Skeletal muscle satellite cell (primary cell): Measurements from ENCODE around the gene GPER1.

Source experiments
- H3K27me3 ChIP-seq: 2 replicates; pipeline ENCODE4 v1.7.0; 2013; ENCODE audit warnings: low read length; ENCODE audit not compliant: control insufficient read depth, insufficient read depth
- H3K36me3 ChIP-seq: 2 replicates; pipeline ENCODE4 v1.7.0; 2013; ENCODE audit warnings: mild to moderate bottlenecking, control low read depth, low read length; ENCODE audit not compliant: insufficient read depth
- H3K4me1 ChIP-seq: 2 replicates; pipeline ENCODE4 v1.7.0; 2013; ENCODE audit warnings: low read length; ENCODE audit not compliant: control insufficient read depth, insufficient read depth
- H3K4me2 ChIP-seq: 2 replicates; pipeline ENCODE4 v1.7.0; 2013; ENCODE audit warnings: mild to moderate bottlenecking, low read length
- H3K4me3 ChIP-seq: 2 replicates; pipeline ENCODE4 v1.7.0; 2013; ENCODE audit warnings: low read length
- H3K9ac ChIP-seq: 2 replicates; pipeline ENCODE4 v1.7.0; 2013; ENCODE audit warnings: mild to moderate bottlenecking, low read depth, low read length, moderate library complexity
- H3K9me3 ChIP-seq: replicated peaks from 2 replicates; pipeline ENCODE4 v1.7.0; 2013; ENCODE audit warnings: mild to moderate bottlenecking, control low read depth, low read length

The GPER1 gene

GRCh38 chr7:1094870-1095269 lies 7.0 kb downstream of the GPER1 start:
- H3K4me2 ChIP-seq: no peak overlapping the region
- no peaks in the 10 kb centered on the region for H3K27me3 ChIP-seq
- no peak overlapping the region for H3K4me3 ChIP-seq
- H3K9me3 ChIP-seq: no peaks in the 10 kb centered on the region
- peaks cover 13% of the 10 kb centered on the region for H3K4me1 ChIP-seq
- peaks cover 7% of the 10 kb centered on the region for H3K36me3 ChIP-seq
- no peak overlapping the region for H3K9ac ChIP-seq

DNA sequence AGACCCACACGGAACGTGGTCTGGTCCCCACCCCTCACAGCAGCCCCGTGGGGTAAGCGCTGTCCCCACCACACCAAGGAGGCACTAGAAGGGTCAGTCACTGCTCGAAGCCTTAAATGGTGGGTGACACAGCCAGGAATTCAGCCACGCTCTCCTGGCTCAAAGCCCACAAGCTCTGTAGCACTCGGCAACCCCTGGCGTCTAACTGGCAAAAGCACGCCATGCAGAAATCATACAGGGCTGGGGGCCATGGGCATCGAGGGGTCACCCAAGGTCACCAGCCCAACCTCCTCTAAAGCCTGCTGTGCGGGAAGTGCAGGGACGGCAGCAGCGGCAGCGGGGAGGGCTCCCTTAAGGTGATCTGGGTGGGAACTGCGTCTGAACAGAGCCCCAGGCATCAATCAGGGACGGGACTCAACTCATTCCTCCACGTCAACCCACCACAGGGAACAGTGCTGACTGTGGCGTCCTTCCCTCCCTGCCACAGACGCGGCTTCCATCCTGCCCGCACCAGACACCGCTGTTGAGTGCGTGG lies 7.8 kb downstream of the GPER1 start:
- Histone ChIP-seq H3K4me1 (peaks cover 13% of the 10 kb centered on the region), H3K36me3 (peaks cover 7% of the 10 kb centered on the region), H3K9me3 (no peaks in the 10 kb centered on the region), H3K9ac (no peak overlapping the region), H3K27me3 (no peaks in the 10 kb centered on the region), H3K4me3 (no peak overlapping the region), H3K4me2 (peak overlapping the region; percentile 11)

GRCh38 chr7:1096156-1097119 lies 8.5 kb downstream of the GPER1 start:
- Histone ChIP-seq H3K9me3 (no peaks in the 10 kb centered on the region), H3K4me1 (peaks cover 15% of the 10 kb centered on the region), H3K4me3 (no peak overlapping the region), H3K27me3 (no peaks in the 10 kb centered on the region), H3K9ac (no peak overlapping the region), H3K36me3 (peaks cover 7% of the 10 kb centered on the region), H3K4me2 (peak overlapping the region; percentile 11)

- H3K36me3 ChIP-seq: peaks cover 1% of the 10 kb centered on the region
These were observed 9.2 kb downstream of the GPER1 start for GRCh38 chr7:1097120-1097504.

GRCh38 chr7:1098243-1099153 lies 10.6 kb downstream of the GPER1 start:
- no peaks in the 10 kb centered on the region for H3K9me3 ChIP-seq
- H3K9ac ChIP-seq: no peak overlapping the region
- H3K4me3 ChIP-seq: no peak overlapping the region
- H3K4me2 ChIP-seq: no peak overlapping the region
- H3K4me1 ChIP-seq: peaks cover 25% of the 10 kb centered on the region
- H3K36me3 ChIP-seq: no peaks in the 10 kb centered on the region
- H3K27me3 ChIP-seq: no peaks in the 10 kb centered on the region

More at GRCh38 chr7:1097120-1097504, 9.2 kb downstream of the GPER1 start:
- no peak overlapping the region for H3K9ac ChIP-seq
- H3K4me3 ChIP-seq: no peak overlapping the region
- H3K4me1 ChIP-seq: peaks cover 22% of the 10 kb centered on the region
- H3K4me2 ChIP-seq: no peak overlapping the region
- H3K9me3 ChIP-seq: no peaks in the 10 kb centered on the region
- no peaks in the 10 kb centered on the region for H3K27me3 ChIP-seq

DNA sequence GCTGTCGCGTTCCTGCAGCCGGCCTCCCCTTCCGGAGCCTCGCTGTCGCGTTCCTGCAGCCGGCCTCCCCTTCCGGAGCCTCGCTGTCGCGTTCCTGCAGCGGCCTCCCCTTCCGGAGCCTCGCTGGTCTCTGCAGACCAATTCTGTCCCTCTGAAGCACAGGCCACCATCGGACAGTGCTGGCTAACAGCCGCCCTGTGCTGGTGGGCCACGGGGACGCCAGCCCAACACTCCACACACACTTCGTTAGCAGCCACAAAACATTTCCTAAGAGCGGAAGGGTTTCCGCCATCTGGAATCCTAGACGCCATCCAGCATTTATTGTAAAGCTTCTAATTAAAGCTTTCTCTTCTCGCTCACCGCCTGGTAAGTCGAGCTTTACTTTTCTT lies 11.2 kb downstream of the GPER1 start:
- no peaks in the 10 kb centered on the region for H3K36me3 ChIP-seq
- no peak overlapping the region for H3K9ac ChIP-seq
- H3K27me3 ChIP-seq: no peaks in the 10 kb centered on the region
- no peak overlapping the region for H3K4me2 ChIP-seq
- peaks cover 25% of the 10 kb centered on the region for H3K4me1 ChIP-seq
- no peak overlapping the region for H3K4me3 ChIP-seq
- H3K9me3 ChIP-seq: no peaks in the 10 kb centered on the region

GRCh38 chr7:1099637-1100036 lies 11.7 kb downstream of the GPER1 start:
- Histone ChIP-seq H3K4me1 (peaks cover 25% of the 10 kb centered on the region), H3K9me3 (no peaks in the 10 kb centered on the region), H3K4me2 (no peak overlapping the region), H3K36me3 (no peaks in the 10 kb centered on the region), H3K4me3 (no peak overlapping the region), H3K27me3 (no peaks in the 10 kb centered on the region), H3K9ac (no peak overlapping the region)

DNA sequence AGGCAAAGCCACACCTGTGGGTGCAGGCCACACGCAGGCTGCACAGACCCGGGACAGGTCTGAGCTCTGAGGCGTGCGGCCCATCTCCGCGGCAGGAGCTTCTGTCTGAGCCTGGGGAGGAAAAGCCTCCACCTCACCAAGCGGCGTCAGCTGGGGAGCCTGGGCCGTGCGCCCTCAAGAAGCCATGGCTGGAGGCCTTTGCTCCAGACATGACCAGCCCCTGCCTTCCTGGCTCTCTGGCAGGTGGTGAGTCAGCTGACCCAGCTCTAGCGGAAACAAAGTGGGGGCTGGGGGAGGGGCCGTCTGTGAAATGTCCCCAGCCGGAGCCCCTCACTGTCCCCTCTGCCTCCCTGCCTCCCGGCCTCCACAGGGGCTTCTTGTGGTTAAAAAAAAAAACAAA lies 12.5 kb downstream of the GPER1 start:
- no peaks in the 10 kb centered on the region for H3K27me3 ChIP-seq
- no peak overlapping the region for H3K4me2 ChIP-seq
- no peak overlapping the region for H3K9ac ChIP-seq
- no peaks in the 10 kb centered on the region for H3K36me3 ChIP-seq
- H3K4me1 ChIP-seq: peaks cover 25% of the 10 kb centered on the region
- H3K9me3 ChIP-seq: no peaks in the 10 kb centered on the region
- no peak overlapping the region for H3K4me3 ChIP-seq

DNA sequence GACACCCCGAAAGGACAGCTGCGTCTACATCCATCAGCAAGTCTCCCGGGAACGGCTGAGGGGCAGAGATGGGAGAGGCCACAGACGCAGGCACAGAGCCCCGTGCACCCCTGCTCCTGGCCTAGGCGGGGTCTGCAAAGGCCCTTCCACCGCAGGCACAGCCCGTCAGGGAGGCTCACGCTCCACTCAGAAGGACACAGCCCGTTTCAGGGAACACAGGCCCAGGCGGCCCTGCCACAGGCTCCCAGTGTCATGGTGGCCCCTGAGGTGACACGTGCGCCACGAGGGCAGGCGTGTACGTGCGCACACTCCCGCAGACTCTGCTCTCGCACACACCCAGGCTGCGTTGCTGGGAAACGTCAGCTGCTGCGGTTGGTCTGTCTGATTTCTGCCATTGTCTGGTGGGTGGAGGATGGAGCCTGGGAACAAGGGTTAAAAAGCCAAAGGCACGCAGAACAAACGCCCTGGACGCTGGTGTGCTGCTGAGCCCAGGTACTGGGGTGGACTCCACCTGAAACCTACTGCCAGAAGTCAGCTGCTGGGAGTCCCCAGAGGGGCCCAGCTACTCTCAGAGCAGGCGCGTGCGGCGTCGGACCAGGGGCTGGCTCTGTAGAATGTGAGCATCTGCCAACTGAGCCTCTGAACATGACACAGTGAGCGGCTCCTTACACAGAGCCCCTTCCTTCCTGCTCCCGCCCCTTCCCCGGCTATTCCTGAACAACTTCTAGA lies 13.1 kb downstream of the GPER1 start:
- H3K4me1 ChIP-seq: peaks cover 19% of the 10 kb centered on the region
- H3K4me2 ChIP-seq: no peak overlapping the region

GRCh38 chr7:1101563-1102431 lies 13.9 kb downstream of the GPER1 start:
- Histone ChIP-seq H3K9ac (no peak overlapping the region), H3K4me3 (peak overlapping the region; percentile 1), H3K4me2 (peak overlapping the region; percentile 36), H3K4me1 (peaks cover 12% of the 10 kb centered on the region), H3K9me3 (no peaks in the 10 kb centered on the region), H3K36me3 (no peaks in the 10 kb centered on the region), H3K27me3 (no peaks in the 10 kb centered on the region)

More for the DNA sequence above, 13.1 kb downstream of the GPER1 start:
- no peaks in the 10 kb centered on the region for H3K36me3 ChIP-seq
- H3K27me3 ChIP-seq: no peaks in the 10 kb centered on the region
- no peak overlapping the region for H3K4me3 ChIP-seq
- H3K9me3 ChIP-seq: no peaks in the 10 kb centered on the region
- H3K9ac ChIP-seq: no peak overlapping the region
